BJ (cell line): Measurements from ENCODE around the gene ARHGAP26. TPM values are rescaled to one million over a fixed set of nuclear protein-coding genes. Genes with fewer than 3 reads are reported as not detected.

Experiments used
- CTCF ChIA-PET: fragments of 350-600 bp; formaldehyde crosslinking; extraction: SDS; loops from one replicate; lab custom pipeline; 2021; ENCODE audit warnings: antibody characterized with exemption, inconsistent platforms; lab: Yijun Ruan, JAX
- POLR2A ChIA-PET: fragments of 300-600 bp; sonication (Branson Sonifier 250); formaldehyde crosslinking; extraction: SDS; loops from one replicate; lab custom pipeline; 2021; ENCODE audit warnings: antibody characterized with exemption; lab: Charles Lee
- DNase-seq: peaks from one replicate; pipeline ENCODE4 v3.0.0-alpha.2; 2011; ENCODE audit warnings: low read depth
- H3K27me3 ChIP-seq: 2 replicates; pipeline ENCODE4 v1.6.0; 2011; ENCODE audit warnings: low read length; ENCODE audit not compliant: control insufficient read depth, insufficient read depth
- H3K36me3 ChIP-seq: 2 replicates; pipeline ENCODE4 v1.5.1; 2011; ENCODE audit warnings: low read length; ENCODE audit not compliant: control insufficient read depth, insufficient read depth
- H3K4me3 ChIP-seq: 2 replicates; pipeline ENCODE4 v1.5.1; 2011; ENCODE audit warnings: low read depth, mild to moderate bottlenecking, control low read depth, low read length
- polyA plus RNA-seq: library from polyadenylated mRNA; depleted of rRNA; stranded (reverse); fragments of >200 nt; gene quantifications from 2 replicates; pipeline ENCODE4 v1.2.3, GENCODE V29; 2011
- TF ChIP-seq, protein P1 (sequence below): IDR thresholded peaks from 2 replicates; pipeline ENCODE4 v1.5.1; 2011; ENCODE audit warnings: low read depth, mild to moderate bottlenecking, control low read depth, inconsistent platforms, low read length, moderate library complexity; ENCODE audit not compliant: insufficient read depth

The ARHGAP26 gene
- polyA plus RNA-seq, 1 experiment: 4.8 TPM

DNA sequence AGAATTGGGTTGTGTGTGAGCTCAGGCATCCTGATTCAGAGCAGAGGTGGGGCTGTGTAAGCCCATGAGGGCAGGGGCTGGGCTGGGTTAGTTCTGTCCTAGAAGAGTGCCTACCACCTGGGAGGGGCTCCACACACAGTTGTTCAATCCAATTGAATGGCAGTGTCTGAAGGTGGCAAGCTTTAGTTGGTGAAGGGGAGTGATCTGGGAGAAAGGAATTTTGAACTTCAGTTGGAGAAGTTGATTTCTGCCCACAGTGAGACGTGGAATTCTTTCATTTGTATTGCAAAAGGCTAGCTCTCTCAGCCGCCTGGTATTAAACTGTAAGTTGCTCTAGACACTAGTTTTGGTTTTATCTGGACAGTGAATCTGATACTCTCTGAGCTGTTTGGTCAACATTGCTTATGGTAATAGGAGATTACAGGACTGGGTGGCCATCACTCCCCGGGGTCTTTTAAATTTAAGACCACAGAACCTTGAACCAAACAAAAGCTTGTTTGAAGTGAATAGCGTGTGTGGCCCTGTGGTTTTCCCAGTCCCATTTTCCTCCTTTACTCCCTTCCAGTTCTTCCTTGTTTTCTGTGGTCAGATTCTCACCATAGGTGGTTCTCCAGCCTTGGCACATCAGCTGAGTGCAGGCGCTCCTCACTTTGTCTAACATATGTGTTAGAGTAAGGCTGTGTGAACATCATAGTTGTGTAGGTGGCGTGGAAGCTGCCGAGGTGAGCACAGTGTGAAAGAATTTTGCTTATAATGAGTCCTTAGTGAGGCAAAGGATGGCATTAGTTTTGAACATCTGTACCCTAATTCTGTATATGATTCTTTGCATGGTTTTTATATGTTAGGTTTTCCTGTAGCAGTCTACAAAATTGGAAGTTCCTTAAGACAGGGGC lies 78.0 kb downstream of the ARHGAP26 start:
- POLR2A ChIA-PET: no interaction called here
- H3K36me3 ChIP-seq: no peaks in the 10 kb centered on the region
- H3K4me3 ChIP-seq: no peak overlapping the region
- CTCF ChIA-PET: interaction anchor here (0.7 to 1.8 kb wide), 7 partner anchors 14 to 135 kb away, joined by 3 to 9 read pairs (median 4); no protein-coding TSS in a partner anchor
- no peaks in the 10 kb centered on the region; the same call in 1 of the 2 replicates for H3K27me3 ChIP-seq
- TF ChIP-seq, protein P1, sequence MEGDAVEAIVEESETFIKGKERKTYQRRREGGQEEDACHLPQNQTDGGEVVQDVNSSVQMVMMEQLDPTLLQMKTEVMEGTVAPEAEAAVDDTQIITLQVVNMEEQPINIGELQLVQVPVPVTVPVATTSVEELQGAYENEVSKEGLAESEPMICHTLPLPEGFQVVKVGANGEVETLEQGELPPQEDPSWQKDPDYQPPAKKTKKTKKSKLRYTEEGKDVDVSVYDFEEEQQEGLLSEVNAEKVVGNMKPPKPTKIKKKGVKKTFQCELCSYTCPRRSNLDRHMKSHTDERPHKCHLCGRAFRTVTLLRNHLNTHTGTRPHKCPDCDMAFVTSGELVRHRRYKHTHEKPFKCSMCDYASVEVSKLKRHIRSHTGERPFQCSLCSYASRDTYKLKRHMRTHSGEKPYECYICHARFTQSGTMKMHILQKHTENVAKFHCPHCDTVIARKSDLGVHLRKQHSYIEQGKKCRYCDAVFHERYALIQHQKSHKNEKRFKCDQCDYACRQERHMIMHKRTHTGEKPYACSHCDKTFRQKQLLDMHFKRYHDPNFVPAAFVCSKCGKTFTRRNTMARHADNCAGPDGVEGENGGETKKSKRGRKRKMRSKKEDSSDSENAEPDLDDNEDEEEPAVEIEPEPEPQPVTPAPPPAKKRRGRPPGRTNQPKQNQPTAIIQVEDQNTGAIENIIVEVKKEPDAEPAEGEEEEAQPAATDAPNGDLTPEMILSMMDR: no peak
- no peak for DNase-seq

DNA sequence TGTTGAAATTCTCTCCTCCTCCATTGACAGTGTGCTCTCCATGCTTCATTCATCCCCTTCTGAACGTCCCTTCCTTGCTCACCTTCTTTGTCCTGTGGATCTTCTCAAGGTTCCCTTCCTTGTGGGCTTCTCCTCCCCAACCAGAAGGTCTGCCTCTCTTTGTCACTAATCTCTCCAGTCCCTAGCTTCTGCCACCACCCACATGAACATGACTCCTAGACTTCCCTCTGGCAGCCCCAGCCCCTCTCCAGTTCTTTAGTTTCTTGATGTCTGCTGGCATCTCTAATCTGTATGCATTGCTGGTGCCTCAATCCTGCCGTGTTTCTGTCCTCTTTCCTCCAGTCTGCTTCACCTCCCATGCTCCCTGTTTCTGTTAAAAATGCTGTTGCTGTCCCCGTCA lies 79.3 kb downstream of the ARHGAP26 start:
- H3K27me3 ChIP-seq: no peaks in the 10 kb centered on the region; the same call in 1 of the 2 replicates
- no peak overlapping the region for H3K4me3 ChIP-seq
- CTCF ChIA-PET: interaction anchor here (1.4 to 1.8 kb wide), 2 partner anchors 18 to 132 kb away, joined by 3 to 6 read pairs; no protein-coding TSS in a partner anchor
- POLR2A ChIA-PET: no interaction called here
- no peaks in the 10 kb centered on the region for H3K36me3 ChIP-seq
- TF ChIP-seq, protein P1: no peak
- DNase-seq: no peak

- POLR2A ChIA-PET: no interaction called here
- TF ChIP-seq, protein P1: no peak
- CTCF ChIA-PET: interaction anchor here (1.4 to 2.0 kb wide), 3 partner anchors 17 to 133 kb away, joined by 3 to 8 read pairs (median 5); no protein-coding TSS in a partner anchor
Measured at GRCh38 chr5:142849880-142850279, 79.7 kb downstream of the ARHGAP26 start.

GRCh38 chr5:142851731-142852130 lies 81.6 kb downstream of the ARHGAP26 start:
- H3K27me3 ChIP-seq: no peaks in the 10 kb centered on the region
- CTCF ChIA-PET: interaction anchor here (1.0 to 3.2 kb wide), 3 partner anchors 15 to 139 kb away, joined by 6 to 17 read pairs (median 8); no protein-coding TSS in a partner anchor
- DNase-seq: no peak
- H3K4me3 ChIP-seq: no peak overlapping the region
- H3K36me3 ChIP-seq: no peaks in the 10 kb centered on the region
- POLR2A ChIA-PET: no interaction called here
- TF ChIP-seq, protein P1: no peak

More at GRCh38 chr5:142849880-142850279, 79.7 kb downstream of the ARHGAP26 start:
- no peaks in the 10 kb centered on the region for H3K36me3 ChIP-seq
- H3K27me3 ChIP-seq: no peaks in the 10 kb centered on the region; the same call in 1 of the 2 replicates
- H3K4me3 ChIP-seq: no peak overlapping the region
- DNase-seq: no peak

GRCh38 chr5:142852416-142853198 lies 82.4 kb downstream of the ARHGAP26 start:
- DNase-seq: no peak
- H3K36me3 ChIP-seq: no peaks in the 10 kb centered on the region
- H3K4me3 ChIP-seq: no peak overlapping the region
- no peaks in the 10 kb centered on the region for H3K27me3 ChIP-seq
- POLR2A ChIA-PET: no interaction called here
- TF ChIP-seq, protein P1: no peak
- CTCF ChIA-PET: interaction anchor here (1.4 to 3.2 kb wide), 4 partner anchors 15 to 140 kb away, joined by 4 to 17 read pairs (median 10); no protein-coding TSS in a partner anchor
